DMS 273 (cell line): ENCODE results near the gene KLHDC8A.

ENCODE experiments used
- DNase-seq: peaks from one replicate; lab custom pipeline; 2025; ENCODE audit not compliant: unreplicated experiment; lab: John Stamatoyannopoulos, UW

KLHDC8A gene

GRCh38 chr1:205319081-205320018, 37.4 kb downstream of the KLHDC8A start:
- peak; percentile 74 for DNase-seq

DNA sequence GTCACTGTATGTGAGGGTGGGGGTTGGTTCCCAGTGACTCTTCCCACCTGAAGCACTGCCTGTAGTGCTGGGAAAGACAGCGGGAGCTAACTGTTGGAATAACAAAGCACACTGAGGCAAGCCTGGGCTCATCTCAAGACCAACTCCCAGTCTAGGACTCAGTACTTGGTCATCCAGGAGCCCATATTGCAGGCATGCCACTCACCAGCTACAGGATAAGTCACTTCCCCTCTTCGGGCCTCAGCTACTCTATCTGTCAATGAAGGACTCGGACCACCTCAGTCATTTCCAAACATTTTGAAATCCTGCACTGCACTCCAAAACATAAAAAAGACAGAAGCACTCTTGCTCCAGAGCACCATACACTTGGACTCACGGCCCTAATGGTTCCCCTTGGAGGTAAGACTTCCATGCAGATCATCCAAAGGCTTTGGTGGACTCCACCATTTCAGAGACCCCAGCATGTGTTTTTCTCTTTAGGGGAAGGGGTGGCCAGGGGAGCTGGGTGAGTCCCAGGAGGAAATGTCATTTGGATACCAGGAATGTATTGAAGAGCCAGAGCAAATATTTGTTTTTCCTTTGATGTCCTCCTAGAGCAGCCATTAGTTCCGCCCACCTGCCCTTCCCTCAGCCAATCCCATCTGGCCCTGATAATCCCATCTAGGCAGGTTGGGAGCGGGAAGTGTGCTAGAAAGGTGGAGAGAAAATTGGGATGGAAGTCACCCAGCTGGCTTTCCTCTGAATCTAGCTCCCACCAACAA, 38.3 kb downstream of the KLHDC8A start:
- DNase-seq = peak; percentile 25

DNA sequence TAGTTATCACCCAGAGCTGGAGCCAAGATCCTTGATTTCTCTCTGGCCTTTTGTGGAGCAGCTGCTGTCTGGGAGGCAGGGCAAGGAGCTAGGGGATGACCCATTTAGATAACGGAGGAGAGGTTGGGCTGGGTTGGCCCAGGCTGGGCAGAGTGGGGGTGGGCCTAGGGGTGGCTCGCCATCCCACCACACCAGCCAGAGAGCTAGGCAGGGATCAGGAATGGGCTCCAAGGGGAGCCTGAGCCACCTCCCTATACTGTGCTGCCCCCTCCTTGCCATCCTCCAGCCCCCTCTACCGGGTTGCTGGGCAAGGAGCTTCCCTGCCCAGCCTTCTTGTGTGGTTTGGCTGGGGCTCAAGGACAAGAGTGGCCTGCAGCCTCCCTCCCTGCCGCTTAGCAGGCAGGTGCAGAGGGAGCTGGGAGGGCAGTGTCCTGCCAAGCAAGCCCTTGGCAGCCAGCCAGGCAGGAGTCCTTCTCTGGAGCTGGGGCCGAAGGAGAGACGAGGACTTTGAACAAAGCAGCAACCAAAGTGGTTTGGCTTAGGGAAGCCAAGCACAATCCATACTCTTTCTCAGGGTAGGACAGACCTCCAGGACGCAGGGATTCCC, 39.3 kb downstream of the KLHDC8A start:
- peak; percentile 65 for DNase-seq

GRCh38 chr1:205316161-205316566, 40.6 kb downstream of the KLHDC8A start:
- no peak for DNase-seq

DNA sequence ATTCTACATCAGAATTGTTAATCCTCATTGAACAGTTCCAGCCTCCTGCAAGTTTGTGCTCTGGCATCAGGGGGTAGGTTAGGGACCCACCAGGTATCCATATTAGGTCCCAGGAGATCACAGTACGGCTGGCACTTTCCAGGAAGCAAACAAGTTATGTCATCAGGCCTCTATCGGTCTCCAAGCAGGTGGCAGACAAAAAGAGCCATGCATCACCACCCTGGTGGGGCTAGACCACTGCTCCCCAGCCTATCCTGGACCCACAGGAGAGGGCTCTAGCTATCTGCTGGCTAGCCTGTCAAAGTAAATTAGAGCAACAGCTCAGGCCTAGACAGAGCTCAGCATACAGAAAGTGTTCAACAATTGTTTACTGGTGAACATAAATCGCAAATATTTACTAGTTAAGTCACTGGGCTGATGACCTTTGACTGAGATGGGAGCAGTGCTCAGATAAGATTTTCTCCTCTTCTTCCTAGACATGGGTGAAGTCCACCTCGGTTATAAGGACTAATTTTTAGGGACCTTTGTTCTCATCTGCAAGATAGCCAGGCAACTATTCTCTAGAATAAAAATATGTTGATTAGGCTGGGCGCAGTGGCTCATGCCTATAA, 41.6 kb downstream of the KLHDC8A start:
- no peak for DNase-seq

GRCh38 chr1:205313563-205314308, 43.0 kb downstream of the KLHDC8A start:
- DNase-seq = no peak

DNA sequence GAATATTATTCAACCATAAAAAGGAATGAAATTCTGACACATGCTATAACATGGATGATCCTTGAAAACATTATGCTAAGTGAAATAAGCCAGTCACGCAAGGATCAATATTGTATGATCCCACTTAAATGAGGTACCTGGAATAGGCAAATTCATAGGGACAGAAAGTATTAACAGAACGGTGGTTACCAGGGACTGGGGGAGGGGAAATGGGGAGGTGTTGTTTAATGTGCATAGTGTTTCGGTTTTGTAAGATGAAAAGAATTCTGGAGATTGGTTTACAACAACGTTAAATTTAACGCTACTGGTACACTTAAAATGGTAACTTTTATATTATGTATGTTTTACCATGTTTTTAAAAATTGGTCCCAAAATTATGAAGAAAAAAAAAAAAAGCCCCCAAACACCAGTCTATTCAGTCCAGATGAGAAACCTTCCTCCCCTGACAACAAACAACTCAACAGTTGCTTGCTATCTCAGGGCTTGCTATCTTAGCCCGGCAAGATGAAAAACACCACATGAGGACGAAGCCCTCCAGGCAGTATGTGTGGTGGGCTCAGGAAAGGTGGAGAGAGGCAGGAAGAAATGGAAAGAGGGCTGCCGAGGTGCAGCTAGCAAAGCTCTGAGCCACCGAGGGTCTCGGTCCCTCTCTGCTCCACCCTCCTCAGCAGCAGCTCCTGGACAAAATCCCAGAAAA, 43.7 kb downstream of the KLHDC8A start:
- DNase-seq = no peak

DNA sequence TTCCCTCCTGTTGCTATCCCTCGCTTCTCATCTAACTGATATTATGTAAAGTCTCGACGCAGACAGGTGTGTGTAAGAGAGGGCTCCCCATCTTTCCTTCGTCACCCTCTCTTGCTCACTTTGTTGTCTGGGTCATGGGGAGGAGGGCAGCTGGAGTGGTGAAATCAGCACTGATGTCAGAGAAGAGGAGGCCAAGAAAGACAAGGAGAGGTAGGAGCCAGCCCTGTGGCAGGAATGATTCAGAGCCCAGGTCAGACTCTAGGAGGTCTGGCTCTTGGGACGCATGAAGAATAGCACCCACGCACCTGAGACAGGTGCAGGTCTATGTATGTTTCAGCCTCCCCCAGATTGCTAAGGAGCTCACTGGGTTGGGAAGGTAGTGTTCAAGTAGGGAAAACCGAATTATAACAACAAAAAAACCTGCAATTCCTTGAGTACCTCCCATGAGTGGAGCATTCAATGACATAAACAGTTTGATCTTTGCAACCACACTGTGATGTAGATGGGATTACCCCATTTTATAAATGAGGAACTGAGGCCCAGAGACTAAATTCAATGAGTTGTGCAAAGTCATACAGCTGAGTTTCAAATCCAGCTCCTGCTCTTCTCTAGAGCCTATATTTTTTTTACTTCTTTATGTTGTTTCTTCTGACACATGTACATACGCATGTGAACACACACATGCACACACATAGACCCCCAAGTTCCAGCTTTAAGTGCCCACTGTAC, 45.6 kb downstream of the KLHDC8A start:
- DNase-seq = no peak

- no peak for DNase-seq
Observed at GRCh38 chr1:205309741-205310140, 47.0 kb downstream of the KLHDC8A start.

DNA sequence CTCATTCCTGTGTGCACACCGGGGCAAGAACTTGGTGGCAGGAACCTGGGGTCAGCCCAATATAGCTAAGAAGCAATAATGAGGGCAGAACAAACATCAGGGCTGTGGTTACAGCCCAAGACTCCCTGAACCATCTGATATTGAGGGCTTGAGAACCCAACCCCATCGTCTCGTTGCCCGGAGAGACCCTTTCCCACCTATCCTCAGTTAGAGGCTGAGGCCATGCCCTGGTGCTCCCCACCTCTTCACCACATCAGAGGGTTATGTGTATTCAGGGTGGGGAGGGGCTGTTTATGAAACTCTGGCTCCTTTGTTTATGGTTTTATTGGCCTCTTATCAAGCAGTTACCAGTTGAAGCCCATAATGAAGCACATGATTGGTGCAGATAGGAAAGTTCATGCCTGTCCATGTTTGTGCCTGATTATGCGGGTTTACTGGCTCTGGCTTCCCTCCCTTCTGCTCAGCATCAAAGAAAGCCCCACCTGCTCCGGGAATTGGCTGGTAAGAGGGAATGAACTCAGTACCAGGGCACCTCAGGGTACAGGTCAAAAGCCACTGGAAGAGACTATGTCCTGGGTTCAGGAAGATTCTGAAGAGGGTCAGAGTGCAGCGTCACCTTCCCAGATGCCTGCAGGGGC, 49.7 kb downstream of the KLHDC8A start:
- DNase-seq = no peak

DNA sequence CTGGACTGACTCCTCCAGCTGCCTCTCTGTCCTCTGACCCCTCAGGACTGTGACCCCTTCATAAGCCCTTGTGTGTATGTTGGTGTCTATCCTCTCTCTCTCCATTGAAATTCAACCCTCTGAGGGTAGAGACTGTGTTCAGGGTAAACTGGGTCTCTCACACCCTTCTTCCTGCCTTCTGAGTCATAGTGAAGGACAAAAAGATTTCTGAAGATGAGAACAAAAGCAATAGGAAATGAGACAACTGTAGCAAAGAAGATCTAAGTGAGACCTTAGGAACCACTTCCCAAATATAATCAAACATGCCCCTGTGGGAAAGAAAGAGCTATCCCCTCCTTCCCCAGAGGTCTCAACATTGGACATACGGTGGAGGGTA, 52.0 kb downstream of the KLHDC8A start:
- no peak for DNase-seq

DNA sequence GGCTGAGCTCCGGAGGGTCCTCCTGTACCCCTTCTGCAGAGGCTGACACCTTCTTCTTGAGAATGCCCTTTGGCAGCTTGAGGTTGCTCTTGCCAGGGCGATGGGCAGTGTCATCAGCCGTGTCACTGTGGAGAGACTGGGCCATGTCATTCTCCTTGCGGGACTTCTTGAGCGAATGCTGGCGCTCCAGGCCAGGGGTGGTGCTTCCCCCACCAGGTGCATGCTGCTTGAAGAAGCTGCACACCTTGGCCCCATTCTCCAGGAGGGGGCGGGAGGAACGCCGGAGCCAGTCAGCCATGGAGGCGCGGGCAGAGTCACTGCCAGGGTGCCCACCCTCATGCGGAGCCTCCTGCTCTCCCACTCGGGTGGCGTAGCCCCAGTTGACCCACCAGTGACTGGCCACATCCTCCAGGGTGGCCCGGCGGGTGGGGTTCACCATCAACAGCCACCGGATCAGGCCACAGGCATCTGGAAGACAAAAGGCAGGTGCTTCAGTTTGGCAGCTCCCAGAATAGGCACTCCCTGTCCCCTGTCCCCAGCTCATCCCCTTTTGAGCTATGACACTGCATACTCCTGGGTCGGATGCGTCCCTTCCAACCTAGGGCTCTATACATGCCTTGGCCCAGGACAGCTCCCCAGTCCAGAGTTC, 52.6 kb downstream of the KLHDC8A start:
- no peak for DNase-seq

DNA sequence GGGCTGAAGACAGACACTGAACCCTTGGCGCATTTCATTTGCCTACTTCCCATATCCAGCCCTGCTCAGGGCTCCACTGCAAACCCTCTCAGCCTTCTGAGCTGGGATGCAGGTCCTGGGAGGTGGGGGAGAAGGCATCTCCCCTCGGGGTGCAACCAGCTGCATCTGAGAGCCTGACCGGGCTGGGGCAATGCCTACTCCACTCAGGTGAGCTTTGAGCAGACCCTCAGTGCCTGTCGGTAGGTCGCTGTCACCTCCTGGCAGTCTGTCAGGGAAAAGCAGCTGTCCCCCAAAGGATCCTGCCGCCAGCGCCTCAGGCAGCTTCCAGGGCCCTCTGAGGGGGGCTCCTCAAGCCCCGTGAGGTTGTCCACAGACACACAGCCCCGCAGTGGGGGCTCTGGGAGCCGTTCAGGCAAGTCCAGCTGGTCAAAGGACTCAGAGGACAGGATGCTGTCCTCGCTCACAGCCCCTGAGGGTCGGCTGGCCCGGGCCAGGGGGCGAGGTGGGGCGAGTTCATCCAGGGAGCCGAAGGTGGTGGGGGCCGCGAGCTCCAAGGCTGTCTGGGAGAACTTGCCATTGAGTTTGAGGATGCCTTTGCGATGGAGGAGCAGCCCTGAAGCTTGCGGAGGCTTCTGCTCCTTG, 53.4 kb downstream of the KLHDC8A start:
- DNase-seq = no peak

DNA sequence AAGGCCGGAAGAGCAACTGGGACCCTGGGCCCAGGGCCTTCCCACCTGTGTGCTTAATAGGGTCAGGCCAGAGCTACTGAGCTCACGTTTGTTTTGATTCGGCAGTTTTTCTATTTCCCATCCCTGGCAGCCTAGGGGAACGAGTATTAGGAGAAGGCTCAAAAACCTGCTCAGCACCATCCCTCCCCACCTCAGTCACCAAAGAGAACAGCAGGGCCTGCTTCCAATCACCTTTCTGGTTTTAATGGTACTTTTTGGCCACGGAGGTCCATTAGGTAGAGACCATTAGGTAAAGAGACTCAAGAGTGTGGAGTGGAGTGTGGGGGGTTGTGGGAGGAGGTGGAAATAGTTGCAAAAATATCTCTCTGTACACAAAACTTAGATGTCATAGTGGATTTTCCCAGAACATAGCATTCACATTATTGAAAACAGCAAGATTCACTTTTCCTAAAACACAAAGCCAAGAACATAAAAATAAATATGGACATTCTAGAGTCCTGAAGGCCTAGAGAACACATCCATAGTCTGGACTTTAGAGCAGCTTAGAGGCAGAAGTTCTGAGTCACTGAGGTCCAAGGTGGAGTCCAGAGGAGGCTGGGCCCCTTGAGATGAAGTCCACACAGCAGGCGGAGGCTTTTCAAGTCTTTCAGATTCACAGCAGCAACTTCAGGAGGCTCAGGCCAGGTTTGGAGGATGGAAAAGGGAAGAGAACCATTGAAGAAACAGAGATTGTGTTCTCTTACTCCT, 54.7 kb downstream of the KLHDC8A start:
- DNase-seq = no peak

- DNase-seq = peak; percentile 29
Observed at GRCh38 chr1:205301205-205301821, 55.4 kb downstream of the KLHDC8A start.

- DNase-seq = no peak
Observed at GRCh38 chr1:205300149-205300548, 56.6 kb downstream of the KLHDC8A start.
